B cell (primary cell): ENCODE results near the gene IBA57. TPM values are rescaled to one million over a fixed set of nuclear protein-coding genes. Genes with fewer than 3 reads are reported as not detected.

Experiments used
- ATAC-seq: fragments of 200-7000 bp; cut with Tn5 transposase; one replicate; pipeline ENCODE4 v1.10.0; 2021; ENCODE audit warnings: low read depth, mild to moderate bottlenecking, moderate number of reproducible peaks, moderate library complexity
- CTCF ChIA-PET: fragments of 350-600 bp; sonication (Branson Sonifier 250); formaldehyde crosslinking; loops from one replicate; lab custom pipeline; 2021; ENCODE audit warnings: antibody characterized with exemption, inconsistent platforms; lab: Charles Lee
- POLR2A ChIA-PET: fragments of 350-600 bp; sonication (Branson Sonifier 250); formaldehyde crosslinking; loops from one replicate; lab custom pipeline; 2021; ENCODE audit warnings: antibody characterized with exemption; lab: Charles Lee
- DNase-seq: peaks from one replicate; pipeline ENCODE4 v3.0.0; 2013
- H2AFZ ChIP-seq: 2 replicates; pipeline ENCODE4 v1.6.1; 2012; ENCODE audit warnings: mild to moderate bottlenecking, low read depth, low read length; ENCODE audit not compliant: insufficient read depth, poor library complexity, severe bottlenecking
- H3K27ac ChIP-seq, 2 donors: 1 replicate in 1 of 2; 2 replicates in 1 of 2; pipeline ENCODE4 v1.5.1; 2012 to 2013; ENCODE audit warnings: low read length in 2 of 2, mild to moderate bottlenecking in 2 of 2, moderate library complexity in 1 of 2
- H3K27me3 ChIP-seq, 4 experiments: fragments of 200-600 bp in 1 of 4; sonication (generic) in 1 of 4; replicated peaks in 1 of 4; 1 replicate in 2 of 4; 2 replicates in 2 of 4; pipeline versions ENCODE4 v1.6.1 to v1.7.0; 2013 to 2016; ENCODE audit warnings: low read length in 3 of 4, mild to moderate bottlenecking in 2 of 4, mixed read lengths in 1 of 4, moderate library complexity in 1 of 4; ENCODE audit not compliant: insufficient read depth in 4 of 4, control insufficient read depth in 3 of 4; ENCODE audit errors: control extremely low read depth in 1 of 4
- H3K36me3 ChIP-seq, 2 experiments: replicated peaks in 1 of 2; 1 replicate in 1 of 2; 2 replicates in 1 of 2; pipeline versions ENCODE4 v1.6.1 to v1.7.1; 2013; ENCODE audit warnings: low read length in 1 of 2; ENCODE audit not compliant: insufficient read depth in 2 of 2, control insufficient read depth in 1 of 2; ENCODE audit errors: control extremely low read depth in 1 of 2, extremely low read depth in 1 of 2
- H3K4me1 ChIP-seq, 2 donors: fragments of 200-600 bp in 1 of 2; sonication (generic) in 1 of 2; 1 replicate in 1 of 2; 2 replicates in 1 of 2; pipeline versions ENCODE4 v1.5.1 to v1.6.1; 2013 to 2017; ENCODE audit warnings: low read length in 2 of 2; ENCODE audit not compliant: control insufficient read depth in 2 of 2, insufficient read depth in 2 of 2
- H3K4me2 ChIP-seq: replicated peaks from 2 replicates; pipeline ENCODE3; 2012; ENCODE audit warnings: mild to moderate bottlenecking, low read depth, low read length; ENCODE audit not compliant: poor library complexity, severe bottlenecking
- H3K4me3 ChIP-seq, 5 experiments: fragments of 200-600 bp in 1 of 5; sonication (generic) in 1 of 5; 1 replicate in 3 of 5; 2 replicates in 2 of 5; pipeline versions ENCODE4 v1.5.1 to v1.7.0; 2011 to 2016; ENCODE audit warnings: low read length in 4 of 5, mild to moderate bottlenecking in 4 of 5, low read depth in 2 of 5, control low read depth in 1 of 5, moderate library complexity in 1 of 5; ENCODE audit not compliant: insufficient read depth in 1 of 5; ENCODE audit errors: control extremely low read depth in 1 of 5, extremely low read depth in 1 of 5
- H3K79me2 ChIP-seq: fragments of 200-600 bp; sonication (generic); one replicate; pipeline ENCODE4 v1.6.0; 2016; ENCODE audit warnings: low read length; ENCODE audit not compliant: control insufficient read depth, insufficient read depth
- H3K9ac ChIP-seq: fragments of 200-600 bp; sonication (generic); 2 replicates; pipeline ENCODE4 v1.6.1; 2017; ENCODE audit warnings: mild to moderate bottlenecking, low read length, moderate library complexity
- H3K9me3 ChIP-seq, 3 donors: one replicate each; pipeline versions ENCODE4 v1.6.1 to v1.7.1; 2013; ENCODE audit warnings: low read length in 2 of 3; ENCODE audit not compliant: control insufficient read depth in 2 of 3, insufficient read depth in 1 of 3; ENCODE audit errors: control extremely low read depth in 1 of 3
- H4K20me1 ChIP-seq: 2 replicates; pipeline ENCODE4 v1.6.0; 2012; ENCODE audit warnings: mild to moderate bottlenecking, low read length; ENCODE audit not compliant: insufficient read depth, control insufficient read depth, poor library complexity, severe bottlenecking
- H3K27ac Mint-ChIP-seq: one replicate; pipeline ENCODE4 v1.8.0; 2021; ENCODE audit warnings: mixed read lengths
- H3K27me3 Mint-ChIP-seq: one replicate; pipeline ENCODE4 v1.8.0; 2021; ENCODE audit warnings: mixed read lengths
- H3K4me1 Mint-ChIP-seq: one replicate; pipeline ENCODE4 v1.8.0; 2021; ENCODE audit warnings: mixed read lengths
- H3K4me3 Mint-ChIP-seq: one replicate; pipeline ENCODE4 v1.8.0; 2021; ENCODE audit warnings: mixed read lengths
- H3K9me3 Mint-ChIP-seq: one replicate; pipeline ENCODE4 v1.8.0; 2022; ENCODE audit warnings: mixed read lengths; ENCODE audit not compliant: insufficient read depth
- EZH2 ChIP-seq: IDR thresholded peaks from 2 replicates; pipeline ENCODE4 v1.6.1; 2012; ENCODE audit warnings: borderline replicate concordance, low read depth, mild to moderate bottlenecking, moderate library complexity, low read length; ENCODE audit not compliant: insufficient read depth, poor library complexity, severe bottlenecking
- WGBS: methylation state at CpG from one replicate; pipeline ENCODE4 v1.1.5; 2013; ENCODE audit warnings: missing lambda C conversion rate; ENCODE audit not compliant: insufficient coverage; 5-methylcytosine and 5-hydroxymethylcytosine counted together
- intact Hi-C: fragments of 100-400 bp; cut with micrococcal nuclease; formaldehyde crosslinking; loops from one replicate; pipeline ENCODE4 v1.10.0; 2022
- polyA plus RNA-seq: library from polyadenylated mRNA; depleted of rRNA; stranded (reverse); fragments of >200 nt; gene quantifications from 2 replicates; pipeline ENCODE4 v1.2.3, GENCODE V29; 2012
- small RNA-seq: library from RNA; depleted of rRNA; stranded (forward); fragments of <200 nt; gene quantifications from one replicate; pipeline ENCODE3, GENCODE V24; 2012; ENCODE audit warnings: low replicate concordance, low read depth; ENCODE audit not compliant: insufficient read length
- total RNA-seq, 2 donors: library from RNA; stranded (reverse); fragments of 120-200 nt in 1 of 2; gene quantifications; 1 replicate in 1 of 2; 2 replicates in 1 of 2; pipeline versions ENCODE4 v1.2.3 to v1.2.4, GENCODE V29; 2013 to 2022
- TF ChIP-seq, protein P1 (sequence below): fragments of 200-600 bp; IDR thresholded peaks from one replicate; pipeline ENCODE4 v1.8.0; 2022; ENCODE audit warnings: antibody characterized with exemption, mild to moderate bottlenecking

IBA57 gene
- total and polyA plus RNA-seq, 2 donors (not counting 1 experiment from before 2014, with no cell fraction given) = 5.2 to 12.8 TPM

DNA sequence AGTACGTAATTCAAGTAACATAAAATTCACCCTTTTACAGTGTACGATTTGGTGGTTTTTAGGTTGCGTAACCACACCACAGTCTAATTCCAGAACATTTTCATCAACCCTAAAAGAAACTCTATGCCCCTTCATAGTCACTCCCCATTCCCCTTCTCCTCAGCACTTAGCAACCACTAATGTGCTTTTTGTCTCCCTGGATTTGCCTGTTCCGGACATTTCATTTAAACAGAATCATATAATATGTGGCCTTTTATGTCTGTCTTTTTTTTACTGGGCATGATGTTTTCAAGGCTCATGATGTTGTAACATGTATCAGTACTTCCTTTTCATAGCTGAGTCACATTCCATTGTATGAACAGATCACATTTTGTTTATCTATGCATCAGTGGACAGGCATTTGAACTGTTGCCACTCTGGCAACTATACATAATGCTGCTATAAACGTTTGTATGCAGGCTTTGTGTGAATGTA lies 63.0 kb downstream of the IBA57 start:
- no peak overlapping the region for H2AFZ ChIP-seq
- H3K27ac Mint-ChIP-seq = no peak overlapping the region

DNA sequence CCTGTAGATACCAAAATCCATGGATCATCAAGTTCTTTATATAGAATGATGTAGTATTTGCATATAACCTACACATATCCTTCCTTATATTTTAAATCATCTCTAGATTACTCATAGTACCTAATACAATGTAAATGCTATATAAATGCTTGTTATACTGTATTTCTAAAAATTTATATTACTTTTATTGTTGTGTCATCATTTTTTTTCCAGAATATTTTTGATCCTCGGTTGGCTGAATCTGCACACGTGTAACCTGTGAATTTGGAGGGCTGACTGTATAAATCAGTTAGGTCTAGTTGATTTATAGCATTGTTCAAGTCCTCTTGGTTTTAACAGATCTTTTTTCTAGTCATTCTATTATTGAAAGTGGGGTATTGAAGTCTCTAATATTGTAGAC lies 65.6 kb downstream of the IBA57 start:
- Histone ChIP-seq H3K4me1 (no peaks in the 10 kb centered on the region), H3K4me3 (no peak overlapping the region), H3K27ac (no peak overlapping the region), H2AFZ (no peak overlapping the region), H3K9me3 (peaks cover 0 to 2% (median 0%) of the 10 kb centered on the region in 3 donors), H3K27me3 (no peaks in the 10 kb centered on the region), H3K9ac (no peak overlapping the region), H3K36me3 (peaks cover 0 to 2% of the 10 kb centered on the region in 2 experiments), H3K4me2 (no peak overlapping the region), H4K20me1 (no peaks in the 10 kb centered on the region), H3K79me2 (no peaks in the 10 kb centered on the region)
- no peak overlapping the region for H3K27ac Mint-ChIP-seq
- ChIA-PET POLR2A (no interaction called here), CTCF (interaction anchor here (1.4 kb wide), 1 partner anchor 45 kb away, joined by 4 read pairs; no protein-coding TSS in a partner anchor)
- H3K4me3 Mint-ChIP-seq = no peak overlapping the region
- peaks cover 2% of the 10 kb centered on the region for H3K4me1 Mint-ChIP-seq
- no peaks in the 10 kb centered on the region for H3K27me3 Mint-ChIP-seq
- intact Hi-C loops = no loop called here
- TF ChIP-seq, protein P1, sequence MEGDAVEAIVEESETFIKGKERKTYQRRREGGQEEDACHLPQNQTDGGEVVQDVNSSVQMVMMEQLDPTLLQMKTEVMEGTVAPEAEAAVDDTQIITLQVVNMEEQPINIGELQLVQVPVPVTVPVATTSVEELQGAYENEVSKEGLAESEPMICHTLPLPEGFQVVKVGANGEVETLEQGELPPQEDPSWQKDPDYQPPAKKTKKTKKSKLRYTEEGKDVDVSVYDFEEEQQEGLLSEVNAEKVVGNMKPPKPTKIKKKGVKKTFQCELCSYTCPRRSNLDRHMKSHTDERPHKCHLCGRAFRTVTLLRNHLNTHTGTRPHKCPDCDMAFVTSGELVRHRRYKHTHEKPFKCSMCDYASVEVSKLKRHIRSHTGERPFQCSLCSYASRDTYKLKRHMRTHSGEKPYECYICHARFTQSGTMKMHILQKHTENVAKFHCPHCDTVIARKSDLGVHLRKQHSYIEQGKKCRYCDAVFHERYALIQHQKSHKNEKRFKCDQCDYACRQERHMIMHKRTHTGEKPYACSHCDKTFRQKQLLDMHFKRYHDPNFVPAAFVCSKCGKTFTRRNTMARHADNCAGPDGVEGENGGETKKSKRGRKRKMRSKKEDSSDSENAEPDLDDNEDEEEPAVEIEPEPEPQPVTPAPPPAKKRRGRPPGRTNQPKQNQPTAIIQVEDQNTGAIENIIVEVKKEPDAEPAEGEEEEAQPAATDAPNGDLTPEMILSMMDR = no peak
- no peak for TF ChIP-seq EZH2
- no peak for DNase-seq
- no peak for ATAC-seq
- H3K9me3 Mint-ChIP-seq = peaks cover 4% of the 10 kb centered on the region
- no CpG with 5 or more reads among the region's 2 CpGs for WGBS

More for the DNA sequence above, 63.0 kb downstream of the IBA57 start:
- ChIA-PET POLR2A (no interaction called here), CTCF (no interaction called here)
- no peaks in the 10 kb centered on the region for H3K27me3 Mint-ChIP-seq
- Histone ChIP-seq H3K9ac (no peak overlapping the region), H3K27ac (no peak overlapping the region), H3K9me3 (peaks cover 0 to 12% (median 11%) of the 10 kb centered on the region in 3 donors), H3K27me3 (no peaks in the 10 kb centered on the region), H3K4me2 (no peak overlapping the region), H3K36me3 (peaks cover 0 to 7% of the 10 kb centered on the region in 2 experiments), H3K4me1 (no peaks in the 10 kb centered on the region), H4K20me1 (no peaks in the 10 kb centered on the region), H3K79me2 (no peaks in the 10 kb centered on the region), H3K4me3 (no peak overlapping the region)
- DNase-seq = no peak
- intact Hi-C loops = no loop called here
- ATAC-seq = no peak
- peaks cover 2% of the 10 kb centered on the region for H3K4me1 Mint-ChIP-seq
- no peak for TF ChIP-seq EZH2
- TF ChIP-seq, protein P1 = no peak
- no peaks in the 10 kb centered on the region for H3K9me3 Mint-ChIP-seq
- H3K4me3 Mint-ChIP-seq = no peak overlapping the region
- 84% methylated on average over 4 of the region's 5 CpGs for WGBS

Small RNA genes within 50 kb of the gene (small RNA-seq; reads per million reads assigned to genes)
- gene AL359510.1 = not detected

Other genes starting within 250 kb of the IBA57 start
- 0.07 TPM in 1 of 2 replicates, not detected in the other for gene WNT9A, start 217.9 kb upstream of the IBA57 start, total RNA-seq
- 0.04 TPM in 1 of 2 replicates, not detected in the other for gene WNT9A, start 217.9 kb upstream of the IBA57 start, polyA plus RNA-seq
- not detected in 2 replicates for gene WNT3A, start 158.8 kb upstream of the IBA57 start, total RNA-seq
- 0.03 TPM in 1 of 2 replicates, not detected in the other for gene WNT3A, start 158.8 kb upstream of the IBA57 start, polyA plus RNA-seq
- gene ARF1, start 83.1 kb upstream of the IBA57 start, total RNA-seq = 193 and 195 TPM in 2 replicates
- gene ARF1, start 83.1 kb upstream of the IBA57 start, polyA plus RNA-seq = 389 and 515 TPM in 2 replicates
- 23.9 and 24.1 TPM in 2 replicates for gene C1orf35, start 62.5 kb upstream of the IBA57 start, total RNA-seq
- 41.0 and 54.3 TPM in 2 replicates for gene C1orf35, start 62.5 kb upstream of the IBA57 start, polyA plus RNA-seq
- 38.9 and 42.4 TPM in 2 replicates for gene MRPL55, start 56.5 kb upstream of the IBA57 start, total RNA-seq
- 275 and 297 TPM in 2 replicates for gene MRPL55, start 56.5 kb upstream of the IBA57 start, polyA plus RNA-seq
- 123 and 125 TPM in 2 replicates for gene GUK1, start 25.5 kb upstream of the IBA57 start, total RNA-seq
- 356 and 499 TPM in 2 replicates for gene GUK1, start 25.5 kb upstream of the IBA57 start, polyA plus RNA-seq
- gene GJC2, start 15.9 kb upstream of the IBA57 start, total RNA-seq = 0.30 and 0.61 TPM in 2 replicates
- gene GJC2, start 15.9 kb upstream of the IBA57 start, polyA plus RNA-seq = 0.16 and 0.88 TPM in 2 replicates
- gene OBSCN, start 42.2 kb downstream of the IBA57 start, total RNA-seq = 63.9 and 65.3 TPM in 2 replicates
- 10.0 and 16.7 TPM in 2 replicates for gene OBSCN, start 42.2 kb downstream of the IBA57 start, polyA plus RNA-seq
- 53.7 and 55.9 TPM in 2 replicates for gene TRIM11, start 241.0 kb downstream of the IBA57 start, total RNA-seq
- 22.4 and 29.9 TPM in 2 replicates for gene TRIM11, start 241.0 kb downstream of the IBA57 start, polyA plus RNA-seq